GM18870 (cell line): ENCODE measurements around the gene MRC1.

Experiments used
- ATAC-seq: cut with Tn5 transposase; IDR thresholded peaks from one replicate; pipeline ENCODE4 v1.9.1; 2021; ENCODE audit warnings: moderate library complexity; ENCODE audit not compliant: unreplicated experiment

MRC1 gene

GRCh38 chr10:17795083-17795482 is 14.1 kb upstream of the MRC1 start:
- ATAC-seq, result no peak

- ATAC-seq, result no peak
Measured at GRCh38 chr10:17795813-17796594, 13.1 kb upstream of the MRC1 start.

- no peak for ATAC-seq
Measured at GRCh38 chr10:17801507-17801906, 7.6 kb upstream of the MRC1 start.

- no peak for ATAC-seq
Measured at GRCh38 chr10:17802350-17802749, 6.8 kb upstream of the MRC1 start.

- no peak for ATAC-seq
Measured at GRCh38 chr10:17802976-17803375, 6.2 kb upstream of the MRC1 start.

GRCh38 chr10:17805330-17805729 is 3.8 kb upstream of the MRC1 start:
- ATAC-seq, result no peak

GRCh38 chr10:17805921-17806577 is 3.1 kb upstream of the MRC1 start:
- no peak for ATAC-seq

GRCh38 chr10:17811146-17811865 is 2.2 kb downstream of the MRC1 start:
- no peak for ATAC-seq

GRCh38 chr10:17814973-17815372 is 5.8 kb downstream of the MRC1 start:
- ATAC-seq, result no peak

GRCh38 chr10:17816199-17816598 is 7.1 kb downstream of the MRC1 start:
- ATAC-seq, result no peak

GRCh38 chr10:17817316-17817715 is 8.2 kb downstream of the MRC1 start:
- ATAC-seq, result no peak

- no peak for ATAC-seq
Measured at GRCh38 chr10:17817790-17818189, 8.6 kb downstream of the MRC1 start.

GRCh38 chr10:17819836-17820235 is 10.7 kb downstream of the MRC1 start:
- no peak for ATAC-seq

- no peak for ATAC-seq
Measured at GRCh38 chr10:17820943-17821342, 11.8 kb downstream of the MRC1 start.

GRCh38 chr10:17821893-17822292 is 12.7 kb downstream of the MRC1 start:
- no peak for ATAC-seq

GRCh38 chr10:17831341-17831740 is 22.2 kb downstream of the MRC1 start:
- no peak for ATAC-seq

GRCh38 chr10:17831896-17832295 is 22.7 kb downstream of the MRC1 start:
- ATAC-seq, result no peak

GRCh38 chr10:17833656-17834055 is 24.5 kb downstream of the MRC1 start:
- ATAC-seq, result no peak

- no peak for ATAC-seq
Measured at GRCh38 chr10:17835688-17836087, 26.5 kb downstream of the MRC1 start.

GRCh38 chr10:17836942-17837341 is 27.8 kb downstream of the MRC1 start:
- no peak for ATAC-seq

- no peak for ATAC-seq
Measured at GRCh38 chr10:17838080-17838648, 29.0 kb downstream of the MRC1 start.

GRCh38 chr10:17841050-17841449 is 31.9 kb downstream of the MRC1 start:
- ATAC-seq, result no peak
